Colon (tissue), 2 donors: ENCODE measurements around the gene ACACA.

Source experiments
- FAIRE-seq: peaks from 2 replicates; lab custom pipeline; 2012; peaks lifted over from hg19 to GRCh38; lab: Jason Lieb, UNC
- donor health status: control.
- donor health status: control.

The ACACA gene

DNA sequence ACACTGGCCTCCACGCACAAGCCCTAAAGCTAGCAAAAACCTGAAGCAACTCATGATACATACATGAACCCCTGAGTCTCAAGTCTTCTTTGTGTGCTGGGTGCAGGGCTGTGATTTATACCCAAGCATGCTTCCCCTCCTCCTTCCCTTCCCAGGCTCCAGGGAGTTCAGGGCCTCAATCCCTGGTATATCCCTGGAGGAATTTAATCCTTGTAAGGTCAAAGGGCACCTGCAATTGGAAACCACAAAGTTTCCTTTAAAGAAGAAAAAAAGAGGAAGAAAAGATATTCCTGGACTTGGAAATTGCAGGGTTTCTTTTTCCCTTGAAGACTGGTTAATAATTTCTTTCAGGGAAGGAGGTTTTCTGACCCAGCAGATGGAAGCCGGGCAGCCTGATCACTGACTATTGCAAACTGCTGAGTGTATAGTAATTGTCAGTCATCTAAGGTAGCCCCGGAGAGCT lies 275.6 kb downstream of the ACACA start:
- no peak for FAIRE-seq

- FAIRE-seq: no peak
Observed at GRCh38 chr17:37124821-37125173, 281.8 kb downstream of the ACACA start.

DNA sequence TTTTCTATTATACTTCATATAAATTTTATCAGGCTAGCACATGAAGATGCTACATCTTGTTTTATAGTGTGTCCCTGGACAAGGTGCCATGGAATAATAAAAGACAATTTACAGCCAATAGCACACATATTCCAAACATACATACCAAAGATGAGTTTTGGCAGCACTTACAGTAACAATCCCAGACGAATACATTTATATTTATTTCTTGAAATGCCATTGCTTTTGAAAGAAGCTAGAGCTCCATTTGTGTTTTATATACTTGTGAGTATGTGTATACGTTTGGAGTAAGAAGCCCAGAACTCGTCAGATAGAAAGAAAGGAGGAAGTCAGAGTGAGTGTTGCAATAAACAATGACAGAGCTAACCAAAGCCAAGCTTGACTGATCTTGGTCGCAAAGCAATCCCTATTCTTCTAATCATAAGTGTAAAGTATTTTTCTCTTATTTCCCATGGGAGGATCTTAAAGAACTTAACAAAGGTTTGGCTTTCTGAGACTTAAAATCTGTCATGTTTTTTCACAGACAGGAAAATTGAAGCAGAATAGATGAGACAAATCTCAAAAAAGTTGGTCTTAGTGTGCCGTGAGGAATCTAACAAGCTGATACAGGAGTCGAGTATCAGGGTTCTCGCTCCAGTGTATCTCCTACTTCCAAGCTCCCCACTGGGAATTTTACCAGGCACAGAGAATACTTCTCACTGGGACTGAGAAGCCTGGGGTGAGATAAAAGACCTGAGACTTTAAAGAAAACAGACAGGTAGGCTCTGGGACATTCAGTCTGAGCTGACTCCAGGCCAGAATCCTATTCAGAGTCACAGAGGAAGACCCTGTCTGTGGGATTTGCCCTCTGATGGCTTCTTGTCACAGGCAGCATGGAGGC lies 282.5 kb downstream of the ACACA start:
- FAIRE-seq: no peak

GRCh38 chr17:37123386-37123785 lies 283.2 kb downstream of the ACACA start:
- no peak for FAIRE-seq

DNA sequence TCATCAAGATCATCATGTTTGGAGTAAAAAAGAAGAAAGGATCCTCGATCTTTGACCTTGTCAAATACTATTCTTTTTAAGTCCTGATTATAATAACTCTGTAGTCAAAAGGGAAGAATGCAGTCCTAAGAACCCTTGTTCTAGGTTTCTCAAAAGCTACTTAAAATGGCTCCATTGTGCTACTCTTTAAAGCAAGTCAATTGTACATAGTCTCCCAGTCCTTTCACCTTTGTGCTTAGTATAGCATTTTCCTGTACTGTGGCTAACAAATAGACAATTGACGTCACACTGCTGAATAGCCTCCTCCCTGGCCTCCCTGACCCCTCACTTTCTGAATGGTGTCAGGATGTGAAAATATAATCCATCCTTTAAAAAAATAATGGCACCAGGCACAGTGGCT lies 285.0 kb downstream of the ACACA start:
- FAIRE-seq: no peak

GRCh38 chr17:37118366-37119137 lies 288.1 kb downstream of the ACACA start:
- FAIRE-seq: no peak

GRCh38 chr17:37117373-37118142 lies 289.1 kb downstream of the ACACA start:
- no peak for FAIRE-seq

- no peak for FAIRE-seq
Observed at GRCh38 chr17:37116671-37117185, 289.9 kb downstream of the ACACA start.

- FAIRE-seq: no peak
Observed at GRCh38 chr17:37111329-37111728, 295.3 kb downstream of the ACACA start.

- FAIRE-seq: no peak
Observed at GRCh38 chr17:37110746-37111145, 295.9 kb downstream of the ACACA start.

- no peak for FAIRE-seq
Observed at GRCh38 chr17:37109731-37110710, 296.6 kb downstream of the ACACA start.

- no peak for FAIRE-seq
Observed at GRCh38 chr17:37109106-37109505, 297.5 kb downstream of the ACACA start.

GRCh38 chr17:37107406-37108083 lies 299.1 kb downstream of the ACACA start:
- FAIRE-seq: no peak

DNA sequence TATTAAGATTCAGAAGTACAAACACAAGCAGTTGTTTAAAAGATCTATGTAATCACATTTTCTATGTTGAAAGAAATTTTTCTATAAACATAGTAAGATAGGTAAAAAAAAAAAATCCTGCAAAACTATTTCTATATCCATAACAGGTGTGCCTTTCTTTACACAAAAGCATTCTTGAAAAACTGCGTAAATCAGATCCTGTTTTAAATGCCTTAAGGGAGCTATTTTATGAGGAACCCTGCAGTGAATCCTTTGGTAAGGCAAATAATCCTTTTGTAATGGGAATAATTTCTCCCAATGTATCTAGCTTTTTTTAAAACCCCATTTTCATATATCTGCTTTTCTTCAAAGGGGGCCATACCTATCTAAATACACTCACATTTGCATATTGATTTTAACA lies 300.6 kb downstream of the ACACA start:
- FAIRE-seq: no peak

DNA sequence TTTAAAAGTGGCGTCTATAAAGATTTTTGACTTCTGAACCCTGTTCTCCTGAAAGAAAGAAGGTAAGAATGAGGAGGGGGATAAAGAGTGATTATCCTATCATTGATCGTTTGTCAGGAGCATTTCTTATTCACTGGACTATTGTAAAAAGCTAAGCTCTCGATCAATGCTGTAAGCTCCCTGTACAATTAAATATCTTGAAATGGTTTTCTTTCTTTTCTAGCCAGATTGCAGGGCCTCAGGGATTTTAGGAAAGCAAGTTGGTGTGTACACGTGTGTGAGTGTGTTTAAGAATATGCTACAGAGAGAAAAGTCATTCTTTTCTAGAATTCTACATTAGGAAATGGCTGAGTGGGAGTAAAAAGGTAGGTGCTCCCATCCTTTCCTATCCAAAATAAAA lies 303.4 kb downstream of the ACACA start:
- no peak for FAIRE-seq

DNA sequence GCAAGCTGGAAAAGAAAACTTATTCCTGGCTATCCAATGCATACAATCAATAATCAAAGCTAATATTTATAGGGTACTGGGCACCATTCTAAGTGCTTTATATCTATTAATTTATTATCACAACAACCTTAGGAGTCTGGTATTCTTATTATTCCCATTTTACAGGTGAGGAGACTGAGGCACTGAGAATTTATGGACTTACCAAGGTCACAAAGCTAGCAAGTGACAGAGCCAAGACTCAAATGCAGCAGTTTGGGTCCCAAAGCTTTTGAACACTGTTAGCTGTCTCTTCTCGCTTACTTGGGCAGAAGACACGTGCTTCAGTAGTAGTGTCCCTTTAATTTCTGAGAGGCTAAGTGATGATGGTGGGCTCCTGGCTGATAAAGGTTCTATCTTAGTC lies 305.3 kb downstream of the ACACA start:
- FAIRE-seq: no peak

DNA sequence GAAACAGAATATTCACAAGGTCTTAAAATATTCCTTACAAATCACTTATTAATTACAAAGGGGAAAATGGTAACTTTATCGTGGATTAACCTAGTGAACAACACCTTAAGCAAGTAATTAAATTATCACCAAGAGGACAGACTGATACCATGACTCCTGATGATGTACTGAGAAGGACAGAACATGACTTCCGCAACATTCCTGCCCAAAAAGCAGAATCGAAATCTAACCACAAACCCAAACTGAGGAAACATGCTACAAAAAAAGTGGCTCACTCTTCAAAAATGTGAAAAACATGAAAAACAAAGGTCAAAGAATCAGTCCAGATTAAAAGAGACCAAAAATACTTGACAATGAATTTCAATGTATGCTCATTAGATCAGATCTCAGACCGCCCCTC lies 306.4 kb downstream of the ACACA start:
- no peak for FAIRE-seq

- FAIRE-seq: no peak
Observed at GRCh38 chr17:37098910-37099664, 307.5 kb downstream of the ACACA start.

- no peak for FAIRE-seq
Observed at GRCh38 chr17:37098152-37098551, 308.5 kb downstream of the ACACA start.

DNA sequence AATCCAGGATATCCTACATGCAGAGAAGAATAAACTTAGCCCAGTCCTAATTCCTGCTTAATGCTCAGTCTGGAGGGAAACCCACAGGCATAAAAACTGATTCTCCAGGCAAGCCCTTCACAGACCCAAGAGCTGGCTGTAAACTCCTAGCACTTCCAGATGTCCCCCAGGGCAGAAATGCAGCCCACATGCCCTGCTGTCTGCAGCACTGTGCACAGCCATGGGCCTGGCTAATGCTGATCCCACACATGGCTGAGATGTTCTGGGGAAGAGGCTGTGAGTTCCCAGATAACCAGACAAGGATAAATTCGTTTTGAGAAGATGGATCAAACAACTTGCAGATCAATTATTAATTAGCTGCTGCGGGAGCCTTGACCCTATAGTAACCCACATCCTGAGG lies 309.5 kb downstream of the ACACA start:
- no peak for FAIRE-seq
